ENCODE results near the gene DAB2IP. TPM values are rescaled to one million over a fixed set of nuclear protein-coding genes. Genes with fewer than 3 reads are reported as not detected.

DAB2IP gene
- total RNA-seq, 2 donors from 2014 or later = 38.0 to 47.0 TPM

DNA sequence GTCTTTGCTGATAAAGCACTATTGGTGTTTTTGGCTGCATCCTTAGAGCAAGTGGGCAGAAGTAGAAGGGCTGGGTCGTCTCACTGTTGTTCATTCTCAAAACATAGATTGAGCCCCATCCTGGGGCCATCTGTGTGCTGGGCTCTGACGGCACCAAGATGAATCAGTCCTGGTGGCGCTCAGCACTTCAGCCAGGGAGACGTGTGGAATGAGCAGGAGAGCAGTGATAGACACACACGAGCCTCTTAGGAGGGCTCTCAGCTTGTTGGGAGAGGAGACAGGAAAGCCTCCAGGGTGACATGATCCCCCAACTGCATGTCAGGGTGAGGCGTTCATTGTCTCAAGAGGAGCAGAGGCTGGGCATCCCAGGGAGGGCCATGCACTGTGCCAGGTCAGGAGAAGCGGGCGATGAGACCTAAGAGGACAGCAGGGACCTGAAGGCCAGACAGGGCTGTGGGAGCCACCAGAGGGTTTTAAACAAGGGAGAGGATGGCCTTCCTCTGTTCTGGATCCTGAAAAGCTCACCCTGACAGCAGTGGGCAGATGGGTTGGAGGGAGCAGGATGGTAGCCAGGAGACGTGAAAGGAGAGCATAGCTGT lies 115.8 kb downstream of the DAB2IP start:
- Histone ChIP-seq H3K4me1 (peaks cover 0 to 54% of the 10 kb centered on the region in 2 donors), H3K9me3 (no peaks in the 10 kb centered on the region), H3K27me3 (no peaks in the 10 kb centered on the region), H3K4me3 (no peak overlapping the region), H3K36me3 (peaks cover 71% of the 10 kb centered on the region), H3K27ac (no peak overlapping the region)
- TF ChIP-seq CTCF (IDR thresholded peaks at IDR 0.05) = no peak
- DNase-seq (ENCODE audit: low spot score) = no peak

DNA sequence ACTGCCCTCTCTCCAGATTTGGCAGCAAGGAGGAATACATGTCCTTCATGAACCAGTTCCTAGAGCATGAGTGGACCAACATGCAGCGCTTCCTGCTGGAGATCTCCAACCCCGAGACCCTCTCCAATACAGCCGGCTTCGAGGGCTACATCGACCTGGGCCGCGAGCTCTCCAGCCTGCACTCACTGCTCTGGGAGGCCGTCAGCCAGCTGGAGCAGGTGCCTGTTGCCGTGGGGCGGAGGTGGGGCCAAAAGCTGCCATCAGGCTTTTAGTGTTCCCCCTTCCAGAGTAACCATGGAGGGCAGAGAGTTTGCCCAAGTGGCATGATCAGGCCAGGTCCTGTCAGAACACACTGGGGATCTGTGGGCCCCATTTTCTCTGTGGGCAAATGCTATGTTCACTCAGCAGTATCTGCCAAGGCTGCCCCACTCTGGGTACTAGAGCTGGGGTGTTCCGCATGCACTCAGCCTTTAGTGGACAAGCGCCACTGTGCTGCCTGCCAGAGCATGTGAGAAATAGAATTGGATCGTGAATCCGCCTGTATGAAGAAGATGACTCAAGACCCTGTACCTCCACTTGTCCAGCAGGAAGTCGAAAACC lies 117.1 kb downstream of the DAB2IP start:
- peaks cover 75% of the 10 kb centered on the region for H3K36me3 ChIP-seq
- H3K4me1 ChIP-seq = peaks cover 0 to 65% of the 10 kb centered on the region in 2 donors
- no peaks in the 10 kb centered on the region for H3K9me3 ChIP-seq
- H3K27ac ChIP-seq = no peak overlapping the region
- TF ChIP-seq CTCF (IDR thresholded peaks at IDR 0.05) = no peak
- no peaks in the 10 kb centered on the region for H3K27me3 ChIP-seq
- DNase-seq (ENCODE audit: low spot score) = no peak
- no peak overlapping the region for H3K4me3 ChIP-seq

DNA sequence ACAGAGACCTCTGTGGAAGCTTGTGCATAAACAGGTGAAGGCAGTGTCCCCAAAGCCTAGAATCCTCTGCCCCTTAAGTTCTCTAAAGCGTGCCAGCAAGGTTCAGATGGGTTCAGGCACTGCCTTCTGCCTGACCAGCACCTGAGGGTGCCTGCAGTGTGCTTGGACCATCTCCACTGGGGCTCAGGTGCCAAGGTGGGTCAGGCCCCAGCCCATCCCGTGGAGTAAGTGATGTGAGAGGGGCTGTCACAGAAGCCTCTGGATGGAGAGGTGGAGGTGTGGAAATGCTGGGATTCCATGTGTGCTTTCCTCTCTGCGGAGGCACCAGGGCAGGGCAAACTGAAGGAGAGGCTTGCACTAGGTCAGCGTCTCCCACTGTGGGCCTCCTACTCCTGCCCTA lies 118.5 kb downstream of the DAB2IP start:
- Histone ChIP-seq H3K36me3 (peaks cover 76% of the 10 kb centered on the region), H3K4me3 (no peak overlapping the region), H3K9me3 (no peaks in the 10 kb centered on the region), H3K4me1 (peaks cover 0 to 62% of the 10 kb centered on the region in 2 donors), H3K27me3 (no peaks in the 10 kb centered on the region), H3K27ac (no peak overlapping the region)
- DNase-seq (ENCODE audit: low spot score) = no peak
- no peak for TF ChIP-seq CTCF (IDR thresholded peaks at IDR 0.05)

DNA sequence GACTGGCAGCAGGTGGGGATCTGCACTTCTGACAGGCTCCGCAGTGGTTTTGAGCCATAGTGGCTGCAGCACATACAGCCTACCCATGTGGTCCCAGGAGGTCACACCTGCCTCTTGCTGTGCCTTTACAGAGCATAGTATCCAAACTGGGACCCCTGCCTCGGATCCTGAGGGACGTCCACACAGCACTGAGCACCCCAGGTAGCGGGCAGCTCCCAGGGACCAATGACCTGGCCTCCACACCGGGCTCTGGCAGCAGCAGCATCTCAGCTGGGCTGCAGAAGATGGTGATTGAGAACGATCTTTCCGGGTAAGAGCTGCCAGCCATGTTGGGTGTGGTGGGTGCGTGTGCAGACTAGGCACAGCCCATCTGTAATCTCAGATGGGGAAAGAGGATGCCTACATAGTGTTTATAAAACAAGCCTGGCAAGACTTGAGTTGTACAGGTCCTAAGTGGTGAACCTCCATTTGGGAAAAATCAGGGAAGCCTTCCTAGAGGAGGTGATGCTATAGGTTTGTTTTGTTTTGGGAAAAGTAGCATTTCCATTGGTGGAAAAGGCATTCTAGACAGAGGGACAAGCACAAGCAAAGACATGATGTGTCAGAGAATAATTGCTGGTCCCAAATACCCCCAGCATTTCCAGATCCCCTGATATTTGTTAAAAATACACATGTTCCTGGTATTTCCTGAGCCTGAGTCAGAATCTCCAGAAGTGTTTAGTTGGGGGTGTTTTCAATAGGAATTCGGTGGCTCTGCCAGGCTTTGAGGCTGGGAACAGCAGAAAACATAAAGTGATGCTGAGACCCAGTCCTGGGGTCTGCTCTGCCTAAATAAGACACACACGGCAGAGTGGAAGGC lies 119.2 kb downstream of the DAB2IP start:
- H3K4me1 ChIP-seq = peaks cover 0 to 55% of the 10 kb centered on the region in 2 donors
- no peaks in the 10 kb centered on the region for H3K27me3 ChIP-seq
- no peak overlapping the region for H3K4me3 ChIP-seq
- TF ChIP-seq CTCF (IDR thresholded peaks at IDR 0.05) = no peak
- no peak for DNase-seq (ENCODE audit: low spot score)
- peaks cover 83% of the 10 kb centered on the region for H3K36me3 ChIP-seq
- H3K27ac ChIP-seq = peak overlapping the region in 1 of 2 donors; percentile 22
- no peaks in the 10 kb centered on the region for H3K9me3 ChIP-seq

DNA sequence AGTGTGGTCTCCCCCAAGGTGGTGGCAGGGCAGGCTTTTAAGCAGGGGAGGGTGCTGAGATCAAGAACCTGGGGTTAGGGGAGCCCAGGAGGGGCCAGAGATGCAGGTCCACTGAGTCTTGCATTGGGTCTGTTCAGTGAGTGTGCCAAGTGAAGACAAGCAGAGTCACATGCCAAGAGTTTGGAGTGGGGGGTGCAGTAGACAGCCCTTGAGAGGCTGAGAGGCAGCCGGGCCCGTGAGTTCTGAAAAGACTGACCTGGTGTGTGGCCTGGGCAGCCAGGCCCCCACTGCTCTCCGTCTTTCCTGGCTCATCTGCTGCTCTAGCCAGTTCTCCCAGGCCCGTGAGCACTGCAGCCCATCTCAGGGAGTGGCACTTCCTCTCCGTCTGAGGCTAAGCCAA lies 120.0 kb downstream of the DAB2IP start:
- H3K36me3 ChIP-seq = peaks cover 87% of the 10 kb centered on the region
- peak overlapping the region; percentile 22 to 32 for H3K27ac ChIP-seq
- no peaks in the 10 kb centered on the region for H3K9me3 ChIP-seq
- H3K4me3 ChIP-seq = no peak overlapping the region
- no peak for TF ChIP-seq CTCF (IDR thresholded peaks at IDR 0.05)
- no peak for DNase-seq (ENCODE audit: low spot score)
- H3K27me3 ChIP-seq = no peaks in the 10 kb centered on the region
- peaks cover 0 to 47% of the 10 kb centered on the region in 2 donors for H3K4me1 ChIP-seq

All from right atrium auricular region (tissue), 2 donors.